GM13976 (cell line): Measurements from ENCODE around the gene BMERB1.

ENCODE experiments used
- DNase-seq: peaks from one replicate; pipeline ENCODE4 v3.0.0; 2012; ENCODE audit warnings: low spot score
- CTCF ChIP-seq: IDR thresholded peaks from 2 replicates; pipeline ENCODE4 v1.5.1; 2012; ENCODE audit warnings: borderline replicate concordance, mild to moderate bottlenecking; ENCODE audit not compliant: insufficient read depth; ENCODE audit errors: extremely low read depth, missing control alignments, control extremely low read depth
- in situ Hi-C: fragments of 300-500 bp; cut with MboI; formaldehyde crosslinking; loops from one replicate; pipeline ENCODE4 v1.12.0; 2022; ENCODE audit warnings: low sequenced_read_pairs, mixed read lengths, inconsistent platforms; ENCODE audit not compliant: unreplicated experiment

The BMERB1 gene

GRCh38 chr16:15519790-15520189 lies 85.4 kb downstream of the BMERB1 start:
- in situ Hi-C loops: no loop called here

GRCh38 chr16:15521390-15521757 lies 87.0 kb downstream of the BMERB1 start:
- no peak for DNase-seq
- in situ Hi-C loops: no loop called here
- TF ChIP-seq CTCF: no peak

More at GRCh38 chr16:15519790-15520189, 85.4 kb downstream of the BMERB1 start:
- DNase-seq: no peak
- TF ChIP-seq CTCF: no peak

- in situ Hi-C loops: no loop called here
Measured at GRCh38 chr16:15521758-15522509, 87.5 kb downstream of the BMERB1 start.

GRCh38 chr16:15523092-15523541 lies 88.7 kb downstream of the BMERB1 start:
- TF ChIP-seq CTCF: no peak
- DNase-seq: no peak
- in situ Hi-C loops: no loop called here

More at GRCh38 chr16:15521758-15522509, 87.5 kb downstream of the BMERB1 start:
- TF ChIP-seq CTCF: no peak
- no peak for DNase-seq

- DNase-seq: no peak
- TF ChIP-seq CTCF: no peak
- in situ Hi-C loops: no loop called here
Measured at GRCh38 chr16:15523939-15524338, 89.6 kb downstream of the BMERB1 start.

- no peak for DNase-seq
- TF ChIP-seq CTCF: no peak
- in situ Hi-C loops: loop anchor here (25.0 kb wide), 1 partner anchor 637 kb away; no protein-coding TSS in a partner anchor
Measured at GRCh38 chr16:15524966-15525365, 90.6 kb downstream of the BMERB1 start.
